NCI-H2029 (cell line): ENCODE results near the gene POM121.
"Not testable (repeated sequence)": the region's sequence is repeated elsewhere in the genome, so short reads cannot be mapped to it uniquely, and the experiment has no call there.

Experiments used
- DNase-seq: peaks from one replicate; lab custom pipeline; 2025; lab: John Stamatoyannopoulos, UW

POM121 gene

DNA sequence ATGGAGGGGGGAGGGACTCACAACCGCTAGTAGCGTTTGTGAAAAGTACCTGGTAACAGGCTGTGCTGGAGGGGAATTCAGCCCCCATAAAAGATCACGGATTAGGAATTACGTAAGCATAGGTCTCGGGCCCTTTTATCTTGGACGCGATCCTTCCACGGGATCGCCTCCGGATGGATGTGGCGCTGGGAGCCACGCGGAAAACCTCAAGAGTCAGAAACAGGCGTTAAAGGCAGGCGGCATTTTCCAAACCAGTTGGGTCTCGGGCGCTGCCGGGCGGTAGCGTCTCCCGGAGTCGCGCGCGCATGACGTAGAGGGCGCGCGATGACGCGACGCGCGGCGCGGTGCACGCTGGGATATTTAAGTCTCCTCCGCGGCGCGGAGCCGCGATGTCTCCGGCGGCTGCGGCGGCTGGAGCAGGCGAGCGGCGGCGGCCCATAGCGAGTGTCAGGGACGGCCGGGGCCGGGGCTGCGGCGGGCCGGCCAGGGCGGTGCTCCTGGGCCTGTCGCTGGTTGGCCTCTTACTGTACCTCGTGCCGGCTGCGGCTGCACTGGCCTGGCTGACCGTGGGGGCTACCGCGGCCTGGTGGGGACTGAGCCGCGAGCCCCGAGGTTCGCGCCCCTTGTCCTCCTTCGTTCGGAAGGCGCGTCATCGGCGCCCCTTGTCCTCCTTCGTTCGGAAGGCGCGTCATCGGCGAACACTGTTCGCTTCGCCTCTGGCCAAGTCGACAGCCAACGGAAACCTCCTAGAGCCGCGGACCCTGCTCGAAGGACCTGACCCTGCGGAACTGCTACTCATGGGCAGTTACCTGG, at the start of gene POM121:
POM121 (plus strand) TSS at position 363 of the 813 bp plus-strand sequence; CDS start at position 390, 27 bp downstream.
- peak; percentile 67 for DNase-seq

DNA sequence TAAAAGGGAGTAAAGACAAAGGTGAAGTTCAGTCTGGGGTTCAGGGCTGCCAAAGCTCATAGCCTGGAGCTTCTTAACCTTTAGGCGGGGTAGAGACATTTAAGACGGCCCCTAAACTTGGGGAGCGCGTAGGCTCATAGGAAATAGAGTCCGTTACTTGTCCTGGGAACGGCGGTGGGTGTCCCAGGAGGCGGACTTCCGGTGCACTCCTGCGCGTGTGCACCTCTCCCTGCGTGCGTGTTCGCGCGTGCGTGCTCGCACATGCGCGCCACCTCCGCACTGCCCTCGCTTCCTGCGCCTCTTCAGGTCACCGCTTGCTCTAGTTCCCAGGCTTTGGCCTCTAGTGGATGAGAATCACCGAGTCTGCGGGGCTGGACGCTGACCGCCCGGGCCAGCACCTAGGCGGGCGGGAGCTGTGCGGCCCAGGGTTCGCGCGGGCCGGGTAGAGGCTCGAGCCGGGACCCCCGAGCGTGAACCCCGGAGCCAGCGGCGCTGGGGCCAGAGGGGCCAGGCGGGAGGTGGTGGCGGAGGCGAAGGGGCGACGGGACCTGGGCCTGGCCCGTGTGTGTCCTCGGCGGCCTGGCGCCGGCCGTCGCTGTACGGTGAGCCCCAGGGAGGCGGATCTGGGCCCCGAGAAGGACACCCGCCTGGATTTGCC, 45.7 kb upstream of the POM121 start:
- peak; percentile 70 for DNase-seq

DNA sequence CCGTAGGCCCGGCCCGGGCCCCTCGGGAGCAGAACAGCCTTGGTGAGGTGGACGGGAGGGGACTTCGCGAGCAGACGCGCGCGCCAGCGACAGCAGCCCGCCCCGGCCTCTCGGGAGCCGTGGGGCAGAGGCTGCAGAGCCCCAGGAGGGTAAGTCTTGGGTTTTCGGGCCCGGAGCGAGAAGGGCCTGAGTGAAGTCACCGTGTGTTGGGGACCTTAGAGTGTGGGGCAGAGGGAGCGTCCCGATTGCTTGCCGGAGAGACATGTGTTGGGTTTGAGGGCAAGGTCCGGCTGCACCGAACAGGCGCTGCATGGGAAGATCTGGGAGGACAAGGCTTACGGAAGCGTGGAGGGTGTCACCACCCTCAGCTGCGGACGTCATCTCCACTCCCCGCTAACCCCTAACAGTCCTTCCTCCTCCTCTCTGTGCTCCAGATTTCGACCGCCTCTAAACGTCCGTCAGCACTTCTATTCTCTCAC, 45.1 kb upstream of the POM121 start:
- DNase-seq = not testable (repeated sequence)

DNA sequence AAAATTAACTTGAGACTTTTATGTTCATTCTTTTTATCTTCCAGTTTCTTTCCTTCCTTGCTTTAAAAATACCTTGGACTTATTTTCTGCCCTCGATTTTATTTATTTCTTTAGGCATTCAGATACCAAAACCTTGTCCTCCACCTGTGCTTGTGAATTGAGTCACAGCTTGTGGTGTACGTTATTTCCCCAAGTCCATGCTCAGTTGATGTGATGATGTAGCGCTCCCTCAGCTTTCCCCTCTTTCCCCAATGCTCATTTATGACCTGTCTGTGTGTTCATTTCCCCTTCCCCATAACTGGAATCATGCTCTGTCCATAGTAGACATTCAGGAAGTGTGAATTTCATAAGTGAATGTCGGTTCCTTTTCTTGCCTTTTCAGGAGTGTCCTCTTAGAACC, 33.1 kb upstream of the POM121 start:
- DNase-seq = not testable (repeated sequence)

DNA sequence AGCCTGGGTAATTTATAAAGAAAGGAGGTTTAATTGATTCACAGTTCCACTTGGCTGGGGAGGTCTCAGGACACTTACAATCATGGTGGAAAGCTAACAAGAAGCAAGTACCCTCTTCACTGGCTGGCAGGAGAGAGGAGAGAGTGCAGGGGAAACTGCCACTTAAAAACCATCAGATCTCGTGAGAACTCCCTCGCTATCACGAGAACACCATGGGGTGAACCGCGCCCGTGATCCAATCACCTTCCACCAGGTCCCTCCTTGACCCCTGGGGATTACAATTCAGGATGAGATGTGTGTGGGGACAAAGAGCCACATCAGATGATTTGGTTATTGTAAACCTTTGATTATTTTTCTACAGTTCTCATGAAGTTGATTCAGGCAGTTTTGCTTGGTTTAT, 20.2 kb upstream of the POM121 start:
- DNase-seq = not testable (repeated sequence)

DNA sequence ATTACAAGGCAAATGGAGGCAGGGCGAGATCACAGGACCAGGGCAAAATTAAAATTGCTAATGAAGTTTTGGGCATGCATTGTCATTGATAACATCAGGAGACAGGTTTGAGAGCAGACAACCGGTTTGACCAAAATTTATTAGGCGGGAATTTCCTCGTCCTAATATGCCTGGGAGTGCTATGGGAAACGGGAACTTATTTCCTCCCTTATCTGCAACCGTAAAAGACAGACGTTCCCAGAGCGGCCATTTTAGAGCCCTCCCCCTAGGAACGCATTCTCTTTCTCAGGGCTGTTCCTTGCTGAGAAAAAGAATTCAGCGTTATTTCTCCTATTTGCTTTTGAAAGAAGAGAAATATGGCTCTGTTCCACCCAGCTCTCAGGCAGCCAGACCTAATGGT, 16.5 kb upstream of the POM121 start:
- DNase-seq = not testable (repeated sequence)

DNA sequence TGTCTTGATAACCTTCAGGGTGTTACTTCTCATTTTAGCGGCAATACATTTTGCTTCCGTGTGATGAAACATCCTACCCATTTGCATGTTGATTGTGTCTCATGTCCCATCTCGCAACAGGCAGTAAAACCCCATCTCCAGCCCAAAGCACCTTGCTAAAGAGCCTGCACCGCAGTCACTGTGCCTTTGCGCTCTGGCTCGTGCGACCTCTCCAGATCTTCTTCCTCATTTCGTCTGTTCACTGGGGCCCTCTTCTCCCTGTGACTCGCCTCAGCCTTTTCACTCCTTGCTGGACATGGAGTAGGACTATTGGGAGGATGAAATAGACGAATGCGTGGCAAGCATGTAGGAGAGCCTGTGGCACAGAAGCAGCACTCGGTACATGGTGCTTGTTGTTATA, 13.5 kb upstream of the POM121 start:
- not testable (repeated sequence) for DNase-seq

DNA sequence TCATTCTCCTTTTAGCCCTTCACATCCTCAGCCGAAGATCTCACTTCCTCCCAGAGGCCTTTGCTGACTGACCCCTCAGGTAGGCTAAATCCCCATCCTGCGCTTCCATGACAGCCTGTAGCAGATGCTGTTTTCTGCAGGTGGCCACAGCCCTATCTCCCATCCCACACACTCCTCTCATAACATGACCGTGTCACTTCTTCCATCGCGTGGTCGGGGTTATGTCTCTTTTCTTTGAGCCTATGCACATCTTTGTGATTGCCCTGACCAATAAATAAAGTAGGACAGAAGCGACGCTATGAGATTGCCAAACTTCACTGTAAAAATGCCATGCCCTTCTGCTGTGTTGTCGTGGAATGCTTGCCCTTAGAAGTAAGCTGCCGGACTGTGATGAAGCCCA, 11.1 kb upstream of the POM121 start:
- not testable (repeated sequence) for DNase-seq

DNA sequence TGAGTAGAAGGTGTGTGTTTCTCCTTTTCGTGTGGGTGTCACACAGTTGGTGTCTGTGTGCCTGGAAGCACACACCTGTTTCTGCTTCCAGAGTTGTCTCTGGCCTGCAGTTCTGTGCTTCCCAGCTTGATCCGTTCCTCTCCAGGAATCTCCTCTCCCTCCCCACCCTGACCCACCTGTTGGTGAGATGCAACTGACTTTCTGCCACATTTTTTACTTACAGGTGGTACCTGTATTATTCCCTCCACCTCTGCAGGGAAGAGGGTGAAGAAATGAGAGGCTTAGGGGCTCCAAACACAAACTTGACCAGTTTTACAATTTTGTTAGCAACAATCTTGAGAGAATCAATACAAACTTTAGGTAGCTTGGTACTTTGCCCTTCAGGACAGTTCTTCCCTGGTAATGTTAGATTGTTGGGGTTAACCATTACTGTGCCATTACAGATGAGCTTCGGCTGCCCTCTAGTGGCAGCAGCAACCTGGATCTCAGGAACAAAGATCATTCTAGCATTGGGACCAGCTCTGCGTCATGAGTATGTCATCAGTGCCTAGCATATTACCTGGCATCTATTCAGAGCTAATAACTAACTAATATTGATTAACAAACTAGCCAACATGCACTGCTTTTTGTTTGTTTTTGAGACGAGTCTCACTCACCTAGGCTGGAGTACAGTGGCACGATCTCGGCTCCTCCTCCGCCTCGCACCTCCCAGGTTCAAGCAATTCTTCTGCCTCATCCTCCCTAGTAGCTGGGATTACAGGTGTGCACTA, 10.0 kb upstream of the POM121 start:
- DNase-seq = peak; percentile 10

DNA sequence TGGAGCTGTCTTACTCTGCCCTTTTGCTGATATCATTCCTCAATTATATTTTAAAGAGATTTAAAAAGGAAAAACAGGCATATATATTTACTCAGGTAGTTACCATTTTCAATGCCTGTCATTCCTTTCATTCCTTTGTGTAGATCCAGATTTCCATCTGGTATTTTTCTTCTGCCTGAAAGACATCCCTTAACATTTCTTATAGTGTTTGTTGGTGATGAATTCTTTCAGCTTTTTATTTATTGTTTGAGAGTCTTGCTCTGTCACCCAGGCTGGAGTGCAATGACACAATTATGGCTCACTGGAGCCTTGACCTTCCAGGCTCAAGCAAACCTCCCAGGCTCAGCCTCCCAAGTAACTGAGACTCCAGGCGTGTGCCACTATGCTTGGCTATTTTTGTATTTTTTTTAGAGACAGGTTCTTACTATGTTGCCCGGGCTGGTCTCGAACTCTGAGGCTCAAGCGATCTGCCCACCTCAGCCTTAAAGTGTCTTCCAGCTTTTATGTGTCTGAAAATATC, 5.6 kb upstream of the POM121 start:
- no peak for DNase-seq

DNA sequence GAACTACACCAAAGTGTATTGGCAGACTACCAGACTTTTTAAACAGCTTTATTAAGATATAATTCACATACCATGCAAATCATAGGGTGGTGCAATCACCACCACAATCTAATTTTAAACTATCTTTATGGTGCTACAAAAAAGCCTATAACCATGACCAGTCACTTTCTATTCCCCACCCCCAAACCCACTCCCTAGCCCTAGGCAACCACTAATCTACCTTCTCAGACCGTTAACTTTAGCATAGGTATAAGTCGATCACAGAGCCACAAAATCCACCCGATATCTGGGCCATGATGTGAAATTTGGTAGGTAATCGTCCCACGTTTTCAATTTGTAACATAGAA, 536 bp upstream of the POM121 start:
- no peak for DNase-seq

DNA sequence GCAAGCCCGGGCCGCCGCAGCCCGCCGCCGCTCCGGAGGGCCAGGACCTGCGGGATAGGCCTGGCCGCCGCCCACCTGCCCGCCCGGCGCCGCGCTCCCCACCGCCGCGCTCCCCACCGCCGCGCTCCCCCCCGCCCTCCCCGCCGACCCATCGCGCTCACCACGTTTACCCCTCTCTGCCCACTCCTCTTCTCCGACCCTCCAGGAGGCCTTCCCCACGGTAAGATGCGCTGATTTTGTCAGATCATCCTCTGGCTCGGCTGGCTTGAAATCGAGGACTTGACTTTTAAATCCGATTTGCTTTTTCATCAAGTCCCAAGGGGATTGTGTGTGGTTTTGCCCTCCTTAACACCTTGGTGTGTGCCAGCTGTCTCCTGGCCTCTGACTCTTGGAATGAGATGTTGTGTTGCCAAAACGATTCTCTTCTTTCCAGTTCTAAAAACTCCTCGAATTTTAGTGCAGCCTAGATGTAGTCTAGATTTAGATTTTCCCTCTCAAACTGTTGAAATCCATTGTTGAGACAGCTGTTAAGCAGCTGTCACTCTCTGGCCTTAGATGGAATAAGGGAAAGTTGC, 738 bp downstream of the POM121 start:
- DNase-seq = no peak

DNA sequence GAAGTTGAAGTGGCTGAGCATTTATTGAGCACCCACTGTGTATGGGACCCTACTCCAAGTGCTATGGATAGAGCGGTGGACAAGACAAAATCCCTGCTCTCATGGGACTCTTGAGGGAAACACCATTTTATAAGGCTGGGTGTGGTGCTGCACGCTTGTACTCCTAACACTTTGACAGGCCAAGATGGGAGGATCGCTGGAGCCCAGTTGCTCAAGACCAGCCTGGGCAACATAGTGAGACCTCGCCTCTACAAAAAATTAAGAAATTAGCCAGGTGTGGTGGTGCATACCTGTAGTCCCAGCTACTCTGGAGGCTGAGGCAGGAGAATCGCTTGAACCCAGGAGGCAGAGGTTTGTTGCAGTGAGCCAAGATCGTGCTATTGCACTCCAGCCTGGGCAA, 2.9 kb downstream of the POM121 start:
- not testable (repeated sequence) for DNase-seq

DNA sequence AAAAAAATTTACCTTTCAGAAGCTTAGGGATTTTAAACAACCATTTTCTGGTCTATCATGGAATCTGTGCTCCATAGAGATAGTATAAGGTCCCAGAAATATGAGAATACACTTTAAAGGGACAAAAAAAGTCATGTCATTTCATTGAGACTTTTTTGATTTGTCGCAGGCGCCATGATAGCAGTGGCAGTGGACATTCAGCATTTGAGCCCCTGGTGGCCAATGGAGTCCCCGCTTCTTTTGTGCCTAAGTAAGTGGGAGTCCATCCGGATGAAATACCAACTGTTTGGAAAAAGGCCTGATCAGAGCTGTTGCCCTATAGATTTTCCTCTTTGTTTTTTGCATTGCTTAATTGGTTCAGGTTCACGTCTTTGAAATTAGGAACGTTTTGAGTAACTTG, 3.3 kb downstream of the POM121 start:
- DNase-seq = not testable (repeated sequence)

DNA sequence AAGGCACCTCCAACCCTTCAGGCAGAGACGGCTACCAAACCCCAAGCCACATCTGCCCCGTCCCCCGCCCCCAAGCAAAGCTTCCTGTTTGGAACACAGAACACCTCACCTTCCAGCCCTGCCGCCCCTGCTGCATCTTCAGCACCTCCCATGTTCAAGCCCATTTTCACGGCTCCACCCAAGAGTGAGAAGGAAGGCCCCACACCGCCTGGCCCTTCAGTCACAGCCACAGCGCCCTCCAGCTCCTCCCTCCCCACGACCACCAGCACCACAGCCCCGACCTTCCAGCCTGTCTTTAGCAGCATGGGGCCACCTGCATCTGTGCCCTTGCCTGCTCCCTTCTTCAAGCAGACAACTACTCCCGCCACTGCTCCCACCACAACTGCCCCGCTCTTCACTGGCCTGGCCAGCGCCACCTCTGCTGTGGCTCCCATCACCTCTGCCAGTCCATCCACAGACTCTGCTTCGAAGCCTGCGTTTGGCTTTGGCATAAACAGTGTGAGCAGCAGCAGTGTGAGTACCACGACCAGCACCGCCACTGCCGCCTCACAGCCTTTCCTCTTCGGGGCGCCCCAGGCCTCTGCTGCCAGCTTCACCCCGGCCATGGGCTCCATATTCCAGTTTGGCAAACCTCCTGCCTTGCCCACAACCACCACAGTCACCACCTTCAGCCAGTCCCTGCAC, 17.3 kb downstream of the POM121 start:
- DNase-seq = not testable (repeated sequence)

DNA sequence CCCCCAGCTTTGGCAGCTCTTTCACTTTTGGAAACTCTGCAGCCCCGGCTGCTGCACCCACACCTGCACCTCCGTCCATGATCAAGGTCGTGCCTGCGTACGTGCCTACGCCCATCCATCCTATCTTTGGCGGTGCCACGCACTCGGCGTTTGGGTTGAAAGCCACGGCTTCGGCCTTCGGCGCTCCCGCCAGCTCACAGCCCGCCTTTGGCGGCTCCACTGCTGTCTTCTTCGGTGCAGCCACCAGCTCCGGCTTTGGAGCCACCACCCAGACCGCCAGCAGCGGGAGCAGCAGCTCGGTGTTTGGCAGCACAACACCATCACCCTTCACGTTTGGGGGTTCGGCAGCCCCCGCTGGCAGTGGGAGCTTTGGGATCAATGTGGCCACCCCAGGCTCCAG, 18.1 kb downstream of the POM121 start:
- DNase-seq = not testable (repeated sequence)

DNA sequence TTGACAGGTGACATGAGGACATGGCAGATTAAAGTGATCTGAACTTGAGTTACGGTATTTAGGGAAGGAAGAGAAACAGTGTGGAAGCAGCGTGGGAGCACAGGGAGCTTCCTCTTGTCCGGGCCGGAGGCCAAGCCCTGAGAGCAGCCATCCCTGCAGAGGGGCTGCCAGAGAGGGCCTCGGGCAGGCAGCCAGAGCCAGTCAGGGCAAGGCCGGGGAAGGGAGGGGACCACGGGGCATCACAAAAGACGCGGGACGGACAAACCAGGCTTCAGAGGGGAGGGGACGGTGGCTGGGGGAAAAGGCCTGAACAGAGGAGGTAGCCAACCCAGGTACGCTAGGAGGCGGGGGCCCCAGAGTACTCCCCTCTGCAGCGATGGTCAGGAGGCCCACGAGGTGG, 20.0 kb downstream of the POM121 start:
- DNase-seq = not testable (repeated sequence)

DNA sequence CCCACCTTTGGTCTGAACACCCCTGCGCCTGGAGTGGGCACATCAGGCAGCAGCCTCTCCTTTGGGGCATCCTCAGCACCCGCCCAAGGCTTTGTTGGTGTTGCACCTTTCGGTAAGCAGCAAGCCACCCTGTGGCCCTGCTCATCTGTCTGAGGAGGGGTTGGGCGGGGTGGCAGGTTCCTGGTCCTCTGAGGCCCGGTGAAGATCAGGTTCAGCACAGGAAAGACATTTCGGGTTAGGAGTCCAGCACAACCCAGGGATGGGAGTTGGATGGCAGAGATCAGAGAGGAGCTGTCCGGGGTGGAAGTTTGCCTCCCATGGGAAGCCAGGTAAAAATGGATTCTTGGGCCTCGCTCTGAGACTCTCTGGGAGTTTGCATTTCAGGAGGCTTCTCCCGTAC, 20.7 kb downstream of the POM121 start:
- not testable (repeated sequence) for DNase-seq

DNA sequence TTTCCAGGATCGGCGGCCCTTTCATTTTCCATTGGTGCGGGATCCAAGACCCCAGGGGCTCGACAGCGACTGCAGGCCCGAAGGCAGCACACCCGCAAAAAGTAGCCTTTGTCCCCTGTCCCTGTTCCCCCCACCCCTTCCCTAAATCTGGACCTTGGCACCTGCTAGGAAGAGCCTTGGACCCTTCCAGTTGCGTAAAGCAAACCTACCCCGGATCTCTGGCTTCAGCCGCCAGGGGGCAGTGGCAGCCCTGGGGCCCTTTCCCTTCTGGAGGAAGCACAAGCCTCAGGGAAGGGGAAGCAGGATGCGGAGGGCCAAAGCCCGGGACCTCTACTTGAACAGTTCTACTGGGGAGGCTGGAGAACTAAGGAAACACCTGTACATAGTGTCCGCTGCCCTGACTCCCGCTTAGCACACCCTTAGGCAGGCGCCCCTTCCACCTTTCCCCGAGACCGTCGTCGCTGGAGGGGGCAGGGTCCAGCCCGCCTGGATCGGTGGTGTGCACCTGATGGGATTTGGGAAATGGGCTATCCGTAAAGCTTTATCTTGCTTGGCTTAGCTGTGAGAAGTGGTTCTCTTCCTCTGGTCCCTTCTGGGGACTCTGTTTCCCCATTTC, 21.3 kb downstream of the POM121 start:
- DNase-seq = not testable (repeated sequence)

DNA sequence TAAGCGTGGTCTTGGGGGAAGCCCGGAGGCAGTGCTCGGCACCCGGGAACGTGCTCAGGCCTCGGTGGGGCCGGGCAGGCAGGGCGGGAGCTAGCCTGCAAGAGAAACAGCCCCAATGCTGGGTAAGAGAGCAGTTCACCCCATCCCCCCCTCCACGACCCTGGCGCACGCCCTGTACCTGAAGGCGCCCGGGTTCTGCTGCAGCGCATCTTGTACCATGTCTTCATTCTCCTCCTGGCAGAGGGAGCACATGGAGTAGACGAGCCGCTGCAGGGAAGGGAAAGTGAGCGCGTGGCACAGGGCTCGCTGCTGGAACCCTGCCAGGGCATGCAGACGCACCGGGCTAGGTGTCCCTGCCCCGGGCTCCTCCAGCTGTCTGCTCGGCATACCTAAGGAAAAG, 23.8 kb downstream of the POM121 start:
- DNase-seq = not testable (repeated sequence)

DNA sequence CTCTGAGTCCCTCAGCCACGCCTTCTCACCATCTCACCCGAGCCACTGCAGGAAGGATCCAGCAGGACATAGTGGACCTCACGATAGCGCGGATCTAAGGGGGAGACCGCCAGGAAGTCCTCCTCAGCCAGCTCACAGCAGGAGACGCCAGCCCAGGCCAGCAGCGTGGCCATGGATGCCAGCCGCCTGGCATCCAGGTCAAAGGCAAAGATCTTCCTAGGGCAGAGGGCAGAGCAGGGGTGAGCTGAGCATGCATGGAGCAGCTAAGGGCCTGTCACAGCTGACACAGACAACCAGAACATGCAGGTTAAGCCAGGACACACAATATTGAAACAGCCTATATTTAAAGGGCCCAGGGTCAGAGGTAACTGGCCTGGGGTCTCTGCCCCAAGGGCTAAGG, 24.4 kb downstream of the POM121 start:
- not testable (repeated sequence) for DNase-seq
